HUES6 (cell line): ENCODE data around the gene ADAMTS15.

ENCODE experiments used
- H3K27ac ChIP-seq: 2 replicates; pipeline ENCODE4 v1.7.0; 2013; ENCODE audit warnings: low read depth, mild to moderate bottlenecking, low read length, inconsistent platforms
- H3K27me3 ChIP-seq: 2 replicates; pipeline ENCODE4 v1.6.1; 2013; ENCODE audit warnings: low read length; ENCODE audit not compliant: control insufficient read depth, insufficient read depth
- H3K36me3 ChIP-seq: 2 replicates; pipeline ENCODE4 v1.6.1; 2013; ENCODE audit warnings: low read length; ENCODE audit not compliant: control insufficient read depth, insufficient read depth
- H3K4me1 ChIP-seq: 2 replicates; pipeline ENCODE4 v1.6.1; 2013; ENCODE audit warnings: low read length; ENCODE audit not compliant: control insufficient read depth, insufficient read depth
- H3K4me3 ChIP-seq: 2 replicates; pipeline ENCODE4 v1.5.1; 2013; ENCODE audit warnings: low read depth, low read length
- H3K9ac ChIP-seq: one replicate; pipeline ENCODE4 v1.6.1; 2013; ENCODE audit warnings: mild to moderate bottlenecking, low read length
- H3K9me3 ChIP-seq: 2 replicates; pipeline ENCODE4 v1.6.1; 2013; ENCODE audit warnings: low read depth, low read length; ENCODE audit not compliant: control insufficient read depth, insufficient read depth

Gene ADAMTS15

GRCh38 chr11:130483124-130483523, 34.7 kb downstream of the ADAMTS15 start:
- Histone ChIP-seq H3K9me3 (peaks cover 3% of the 10 kb centered on the region; the same call in 1 of the 2 replicates), H3K4me3 (no peak overlapping the region), H3K4me1 (peaks cover 11% of the 10 kb centered on the region; the same call in 1 of the 2 replicates), H3K27me3 (no peaks in the 10 kb centered on the region), H3K27ac (no peak overlapping the region), H3K36me3 (no peaks in the 10 kb centered on the region), H3K9ac (no peak overlapping the region)

- H3K9ac ChIP-seq = no peak overlapping the region
Observed at GRCh38 chr11:130485983-130486382, 37.5 kb downstream of the ADAMTS15 start.

GRCh38 chr11:130486391-130486836, 38.0 kb downstream of the ADAMTS15 start:
- H3K4me1 ChIP-seq = no peaks in the 10 kb centered on the region
- H3K27ac ChIP-seq = no peak overlapping the region
- H3K9me3 ChIP-seq = peaks cover 3% of the 10 kb centered on the region; the same call in 1 of the 2 replicates
- H3K36me3 ChIP-seq = no peaks in the 10 kb centered on the region
- H3K9ac ChIP-seq = no peak overlapping the region
- H3K27me3 ChIP-seq = no peaks in the 10 kb centered on the region
- H3K4me3 ChIP-seq = no peak overlapping the region

More at GRCh38 chr11:130485983-130486382, 37.5 kb downstream of the ADAMTS15 start:
- no peaks in the 10 kb centered on the region for H3K36me3 ChIP-seq
- no peak overlapping the region for H3K4me3 ChIP-seq
- H3K27me3 ChIP-seq = no peaks in the 10 kb centered on the region
- H3K27ac ChIP-seq = no peak overlapping the region
- H3K9me3 ChIP-seq = peaks cover 3% of the 10 kb centered on the region; the same call in 1 of the 2 replicates
- no peaks in the 10 kb centered on the region for H3K4me1 ChIP-seq

DNA sequence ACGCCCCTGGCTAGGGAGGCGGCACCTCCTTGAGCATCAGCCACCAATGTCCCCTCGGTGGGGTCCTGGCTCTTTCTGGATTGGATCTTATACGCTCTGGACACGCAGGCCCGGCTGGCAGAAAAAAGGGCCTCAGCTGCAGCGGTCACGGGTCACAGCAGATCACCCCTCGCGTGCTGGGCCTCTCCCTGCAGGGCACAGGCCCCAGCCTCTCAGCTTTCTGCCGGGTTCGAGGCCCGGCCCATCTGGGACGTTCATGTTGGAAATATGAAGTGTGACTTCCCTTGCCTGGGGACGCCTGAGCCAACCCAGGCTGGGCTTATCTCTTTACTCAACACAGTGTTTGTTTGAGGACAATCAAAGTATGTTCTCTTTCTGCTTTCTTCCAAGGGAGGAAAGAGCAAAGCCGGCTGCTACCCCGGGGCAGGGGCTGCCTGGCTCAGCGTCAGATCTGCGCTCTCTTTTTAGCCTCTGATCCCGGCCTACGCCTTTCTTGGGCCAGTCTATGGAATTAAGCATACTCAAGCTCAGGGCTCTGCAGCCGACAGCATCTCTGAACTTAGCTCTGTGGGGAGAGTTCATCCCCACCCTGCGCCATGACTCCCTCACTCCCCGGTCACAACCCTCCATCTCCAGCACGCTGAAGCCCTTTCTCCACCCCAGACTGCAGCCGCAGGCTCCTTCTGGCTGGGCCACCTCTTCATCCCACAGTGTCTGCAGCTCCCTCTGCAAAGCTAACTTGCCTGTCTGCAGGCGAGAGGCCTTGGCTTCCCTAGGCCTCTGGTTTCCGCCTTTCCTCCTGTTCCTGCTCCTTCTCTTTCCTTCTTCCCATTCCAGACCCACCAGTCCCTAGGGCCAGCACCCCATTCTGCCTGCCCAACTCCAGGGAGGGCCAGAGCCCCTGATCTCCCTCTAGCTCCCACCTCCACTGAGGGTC, 38.8 kb downstream of the ADAMTS15 start:
- Histone ChIP-seq H3K4me3 (no peak overlapping the region), H3K4me1 (no peaks in the 10 kb centered on the region), H3K9me3 (peaks cover 3% of the 10 kb centered on the region; the same call in 1 of the 2 replicates), H3K36me3 (no peaks in the 10 kb centered on the region), H3K27me3 (no peaks in the 10 kb centered on the region), H3K27ac (no peak overlapping the region), H3K9ac (no peak overlapping the region)

GRCh38 chr11:130487924-130488815, 39.7 kb downstream of the ADAMTS15 start:
- Histone ChIP-seq H3K4me3 (no peak overlapping the region), H3K4me1 (no peaks in the 10 kb centered on the region), H3K9ac (no peak overlapping the region), H3K9me3 (peaks cover 3% of the 10 kb centered on the region; the same call in 1 of the 2 replicates), H3K27me3 (no peaks in the 10 kb centered on the region), H3K27ac (no peak overlapping the region), H3K36me3 (no peaks in the 10 kb centered on the region)

GRCh38 chr11:130488848-130489584, 40.6 kb downstream of the ADAMTS15 start:
- H3K9ac ChIP-seq = no peak overlapping the region
- no peaks in the 10 kb centered on the region for H3K36me3 ChIP-seq
- H3K4me3 ChIP-seq = no peak overlapping the region
- H3K27me3 ChIP-seq = no peaks in the 10 kb centered on the region
- peaks cover 3% of the 10 kb centered on the region; the same call in 1 of the 2 replicates for H3K9me3 ChIP-seq
- H3K4me1 ChIP-seq = no peaks in the 10 kb centered on the region
- H3K27ac ChIP-seq = no peak overlapping the region

GRCh38 chr11:130489716-130490115, 41.3 kb downstream of the ADAMTS15 start:
- Histone ChIP-seq H3K36me3 (no peaks in the 10 kb centered on the region), H3K27me3 (no peaks in the 10 kb centered on the region), H3K9me3 (no peaks in the 10 kb centered on the region), H3K4me1 (no peaks in the 10 kb centered on the region), H3K4me3 (no peak overlapping the region), H3K9ac (no peak overlapping the region), H3K27ac (no peak overlapping the region)

GRCh38 chr11:130490682-130491449, 42.4 kb downstream of the ADAMTS15 start:
- H3K9ac ChIP-seq = no peak overlapping the region
- no peaks in the 10 kb centered on the region for H3K36me3 ChIP-seq
- H3K27ac ChIP-seq = no peak overlapping the region
- no peaks in the 10 kb centered on the region for H3K9me3 ChIP-seq
- no peaks in the 10 kb centered on the region for H3K4me1 ChIP-seq
- H3K27me3 ChIP-seq = no peaks in the 10 kb centered on the region
- no peak overlapping the region for H3K4me3 ChIP-seq

DNA sequence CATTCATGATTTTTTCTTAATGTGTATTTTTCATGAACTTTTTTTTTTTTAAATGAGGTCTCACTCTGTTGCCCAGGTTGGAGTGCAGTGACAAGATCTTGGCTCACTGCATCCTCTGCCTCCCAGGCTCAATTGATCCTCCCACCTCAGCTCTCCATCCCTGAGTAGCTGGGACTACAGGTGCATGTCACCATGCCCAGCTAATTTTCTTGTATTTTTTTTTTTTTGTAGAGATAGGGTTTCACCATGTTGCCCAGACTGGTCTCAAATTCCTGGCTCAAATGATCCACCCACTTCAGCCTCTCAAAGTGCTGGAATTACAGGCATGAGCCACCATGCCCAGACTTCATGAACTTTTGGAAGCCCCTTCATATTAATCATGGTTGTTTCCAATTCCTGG, 49.7 kb downstream of the ADAMTS15 start:
- no peaks in the 10 kb centered on the region for H3K36me3 ChIP-seq

DNA sequence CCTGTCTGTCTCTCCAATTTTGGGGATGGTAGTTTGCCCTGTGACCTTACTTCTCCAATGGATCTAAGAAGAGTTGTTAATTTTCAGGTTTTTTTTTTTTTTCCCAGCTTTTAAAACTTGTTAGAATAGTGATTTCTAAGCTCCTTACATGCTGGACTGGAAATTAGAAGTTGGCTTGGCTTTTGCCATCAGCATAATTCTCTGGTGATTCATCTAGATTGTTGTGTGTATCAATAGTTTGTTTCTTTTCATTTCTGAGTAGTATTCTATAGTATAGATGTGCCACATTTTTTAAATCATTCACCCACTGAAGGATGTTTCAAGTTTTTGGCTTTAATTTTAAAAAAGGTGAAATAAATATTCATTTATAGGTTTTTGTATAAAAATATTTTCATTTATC, 51.4 kb downstream of the ADAMTS15 start:
- Histone ChIP-seq H3K27me3 (no peaks in the 10 kb centered on the region), H3K9ac (no peak overlapping the region), H3K9me3 (peaks cover 16% of the 10 kb centered on the region), H3K4me3 (no peak overlapping the region), H3K36me3 (no peaks in the 10 kb centered on the region), H3K27ac (no peak overlapping the region), H3K4me1 (no peaks in the 10 kb centered on the region)

More for the DNA sequence above, 49.7 kb downstream of the ADAMTS15 start:
- H3K27me3 ChIP-seq = no peaks in the 10 kb centered on the region
- H3K4me1 ChIP-seq = no peaks in the 10 kb centered on the region
- no peak overlapping the region for H3K27ac ChIP-seq
- H3K9ac ChIP-seq = no peak overlapping the region
- H3K4me3 ChIP-seq = no peak overlapping the region
- H3K9me3 ChIP-seq = peaks cover 4% of the 10 kb centered on the region; the same call in 1 of the 2 replicates
